ENCODE measurements around the gene ZNF512.
A peak's percentile ranks its signal among the peaks of the same experiment; 100 is the strongest.

Gene ZNF512

GRCh38 chr2:27638709-27639108, 55.9 kb downstream of the ZNF512 start:
- no peak for TF ChIP-seq CTCF (conservative IDR thresholded peaks at IDR 0.05; ENCODE audit: control insufficient read depth, insufficient read depth, low read depth, low read length)
- no peak overlapping the region for H3K4me3 ChIP-seq (ENCODE audit: control insufficient read depth, low read depth, low read length)
- DNase-seq (ENCODE audit: low read depth) = peak; percentile 99

- DNase-seq (ENCODE audit: low read depth) = no peak
- no peak overlapping the region for H3K4me3 ChIP-seq (ENCODE audit: control insufficient read depth, low read depth, low read length)
- TF ChIP-seq CTCF (conservative IDR thresholded peaks at IDR 0.05; ENCODE audit: control insufficient read depth, insufficient read depth, low read depth, low read length) = no peak
These were observed 57.9 kb downstream of the ZNF512 start for GRCh38 chr2:27640722-27641245.

- DNase-seq (ENCODE audit: low read depth) = no peak
- TF ChIP-seq CTCF (conservative IDR thresholded peaks at IDR 0.05; ENCODE audit: control insufficient read depth, insufficient read depth, low read depth, low read length) = no peak
- H3K4me3 ChIP-seq (ENCODE audit: control insufficient read depth, low read depth, low read length) = no peak overlapping the region
These were observed 62.4 kb downstream of the ZNF512 start for GRCh38 chr2:27645197-27645596.

- DNase-seq (ENCODE audit: low read depth) = peak; percentile 46
- no peak for TF ChIP-seq CTCF (conservative IDR thresholded peaks at IDR 0.05; ENCODE audit: control insufficient read depth, insufficient read depth, low read depth, low read length)
- H3K4me3 ChIP-seq (ENCODE audit: control insufficient read depth, low read depth, low read length) = no peak overlapping the region
These were observed 64.4 kb downstream of the ZNF512 start for GRCh38 chr2:27647289-27647688.

- no peak for TF ChIP-seq CTCF (conservative IDR thresholded peaks at IDR 0.05; ENCODE audit: control insufficient read depth, insufficient read depth, low read depth, low read length)
- no peak overlapping the region for H3K4me3 ChIP-seq (ENCODE audit: control insufficient read depth, low read depth, low read length)
- DNase-seq (ENCODE audit: low read depth) = no peak
These were observed 64.9 kb downstream of the ZNF512 start for GRCh38 chr2:27647737-27648136.

- DNase-seq (ENCODE audit: low read depth) = peak; percentile 7
- no peak for TF ChIP-seq CTCF (conservative IDR thresholded peaks at IDR 0.05; ENCODE audit: control insufficient read depth, insufficient read depth, low read depth, low read length)
- no peak overlapping the region for H3K4me3 ChIP-seq (ENCODE audit: control insufficient read depth, low read depth, low read length)
These were observed 68.2 kb downstream of the ZNF512 start for GRCh38 chr2:27651056-27651455.

- no peak overlapping the region for H3K4me3 ChIP-seq (ENCODE audit: control insufficient read depth, low read depth, low read length)
- no peak for DNase-seq (ENCODE audit: low read depth)
- TF ChIP-seq CTCF (conservative IDR thresholded peaks at IDR 0.05; ENCODE audit: control insufficient read depth, insufficient read depth, low read depth, low read length) = no peak
These were observed 69.5 kb downstream of the ZNF512 start for GRCh38 chr2:27652341-27652740.

Measured in fibroblast of mammary gland (primary cell).